Spleen (tissue), 11 donors: Measurements from ENCODE around the gene TP73. TPM values are rescaled to one million over a fixed set of nuclear protein-coding genes. Genes with fewer than 3 reads are reported as not detected.

Experiments
- DNase-seq: peaks from one replicate; pipeline ENCODE4 v3.0.0-alpha.2; 2020
- H3K27ac ChIP-seq, 8 donors: fragments of 200-600 bp; sonication (generic) in 7 of 8; 1 replicate in 4 of 8; 2 replicates in 4 of 8; pipeline versions ENCODE4 v1.5.0 to v1.8.0; 2016 to 2021; ENCODE audit warnings: inconsistent platforms in 4 of 8, mild to moderate bottlenecking in 4 of 8, moderate library complexity in 1 of 8
- H3K27me3 ChIP-seq, 7 donors: fragments of 200-600 bp; sonication (generic) in 6 of 7; replicated peaks in 1 of 7; 1 replicate in 4 of 7; 2 replicates in 3 of 7; pipeline versions ENCODE4 v1.5.0 to v1.8.0; 2016 to 2021; ENCODE audit warnings: inconsistent platforms in 3 of 7, mild to moderate bottlenecking in 1 of 7
- H3K36me3 ChIP-seq, 6 donors: fragments of 200-600 bp; sonication (generic) in 5 of 6; 1 replicate in 4 of 6; 2 replicates in 2 of 6; pipeline versions ENCODE4 v1.5.0 to v1.8.0; 2016 to 2021; ENCODE audit warnings: inconsistent platforms in 2 of 6
- H3K4me1 ChIP-seq, 6 donors: fragments of 200-600 bp; sonication (generic) in 5 of 6; 1 replicate in 3 of 6; 2 replicates in 3 of 6; pipeline versions ENCODE4 v1.5.0 to v1.8.0; 2016 to 2021; ENCODE audit warnings: inconsistent platforms in 3 of 6
- H3K4me3 ChIP-seq, 8 donors: fragments of 200-600 bp; sonication (generic) in 7 of 8; 1 replicate in 4 of 8; 2 replicates in 4 of 8; pipeline versions ENCODE4 v1.5.0 to v1.8.0; 2016 to 2021; ENCODE audit warnings: inconsistent platforms in 4 of 8, mild to moderate bottlenecking in 4 of 8, moderate library complexity in 2 of 8
- H3K9me3 ChIP-seq, 8 donors: fragments of 200-600 bp; sonication (generic) in 7 of 8; 1 replicate in 4 of 8; 2 replicates in 4 of 8; pipeline versions ENCODE4 v1.5.0 to v1.8.0; 2016 to 2021; ENCODE audit warnings: inconsistent platforms in 4 of 8
- CTCF ChIP-seq, 11 experiments: fragments of 200-600 bp in 7 of 11; fragments of 450-650 bp in 4 of 11; sonication (generic) in 4 of 11; IDR thresholded peaks in 8 of 11; conservative IDR thresholded peaks in 3 of 11; 1 replicate in 7 of 11; 2 replicates in 4 of 11; pipeline versions ENCODE4 v1.4.0 to v1.8.0; 2016 to 2021; ENCODE audit warnings: antibody characterized with exemption in 11 of 11, inconsistent platforms in 4 of 11, mild to moderate bottlenecking in 1 of 11
- POLR2A ChIP-seq, 3 donors: fragments of 450-650 bp; IDR thresholded peaks; one replicate each; pipeline ENCODE4 v1.5.1; 2017; ENCODE audit warnings: antibody characterized with exemption in 3 of 3, mild to moderate bottlenecking in 1 of 3
- POLR2AphosphoS5 ChIP-seq, 3 donors: sonication (generic); formaldehyde crosslinking; IDR thresholded peaks; one replicate each; pipeline ENCODE4 v1.5.1; 2017; ENCODE audit warnings: antibody characterized with exemption in 3 of 3
- WGBS, 5 donors: extraction: QIAGEN DNeasy Blood & Tissue Kit in 3 of 5; methylation state at CpG; one replicate each; pipeline versions ENCODE4 v1.1.5 to v1.1.7; 2013 to 2018; 5-methylcytosine and 5-hydroxymethylcytosine counted together
- intact Hi-C: fragments of 100-400 bp; cut with DNase I; formaldehyde crosslinking; loops from one replicate; pipeline ENCODE4 v1.15.0; 2023; ENCODE audit warnings: low total_unique reads
- polyA plus RNA-seq, 3 donors: library from polyadenylated mRNA; stranded (reverse); fragments of 200-250 nt; gene quantifications; one replicate each; pipeline ENCODE4 v1.2.1, GENCODE V29; 2013
- total RNA-seq, 7 donors: library from RNA; depleted of rRNA in 3 of 7; stranded (reverse); fragments of >200 nt in 3 of 7; fragmentation: NEBNext Ultra II Directional in 4 of 7; extraction: Animal tissue kit (Norgen Biotek cat#: 25700) in 4 of 7; gene quantifications; one replicate each; pipeline versions ENCODE4 v1.1.0 to v1.2.1, GENCODE V29; 2016 to 2021
- donor health status: healthy with polysubstance abuse.
- donor health status: DM: no; HTN: no; CAD: no; lungs with moderate emphysema.
- donor health status: DM: no; HTN: no; CAD: no.
- donor health status: Bipolar disorder and iron deficiency.
- donor health status: healthy.
- donor health status: DM: no; HTN: no; CAD: no.
- donor health status: DM: yes; HTN: yes; CAD: no.

Gene TP73
- total and polyA plus RNA-seq, 10 donors, result 0.11 to 4.3 (median 0.96) TPM

GRCh38 chr1:3731583-3732433 is 79.5 kb downstream of the TP73 start:
- no peaks in the 10 kb centered on the region for H3K9me3 ChIP-seq
- no peak for DNase-seq
- H3K27ac ChIP-seq, result no peak overlapping the region
- H3K4me3 ChIP-seq, result no peak overlapping the region
- intact Hi-C loops, result no loop called here
- H3K4me1 ChIP-seq, result peaks cover 0 to 5% (median 0%) of the 10 kb centered on the region in 6 donors
- H3K36me3 ChIP-seq, result peaks cover 0 to 28% (median 19%) of the 10 kb centered on the region in 6 donors
- TF ChIP-seq CTCF (IDR thresholded peaks at IDR 0.05 in 8 of 11, conservative IDR thresholded peaks at IDR 0.05 in 3 of 11) (no peak), POLR2A (IDR thresholded peaks at IDR 0.05) (no peak), POLR2AphosphoS5 (IDR thresholded peaks at IDR 0.05) (no peak)
- H3K27me3 ChIP-seq, result peaks cover 0 to 60% (median 7%) of the 10 kb centered on the region in 7 donors
- WGBS, 5 donors, result 64 to 83% (median 76%) methylated on average over 14 to 25 of the region's 25 CpGs

- intact Hi-C loops, result no loop called here
- TF ChIP-seq POLR2A (IDR thresholded peaks at IDR 0.05), result no peak
- TF ChIP-seq CTCF (IDR thresholded peaks at IDR 0.05 in 8 of 11, conservative IDR thresholded peaks at IDR 0.05 in 3 of 11), result no peak
- TF ChIP-seq POLR2AphosphoS5 (IDR thresholded peaks at IDR 0.05), result no peak
- Histone ChIP-seq H3K27ac (no peak overlapping the region), H3K27me3 (peaks cover 0 to 52% (median 7%) of the 10 kb centered on the region in 7 donors), H3K9me3 (no peaks in the 10 kb centered on the region), H3K4me3 (no peak overlapping the region), H3K4me1 (peaks cover 0 to 5% (median 0%) of the 10 kb centered on the region in 6 donors), H3K36me3 (peaks cover 0 to 35% (median 26%) of the 10 kb centered on the region in 6 donors)
- 40 to 75% (median 42%) methylated on average over 2 to 37 of the region's 37 CpGs for WGBS, 5 donors
- DNase-seq, result no peak
Measured at GRCh38 chr1:3732434-3733093, 80.2 kb downstream of the TP73 start.

- peaks cover 0 to 45% (median 7%) of the 10 kb centered on the region in 7 donors for H3K27me3 ChIP-seq
- H3K4me3 ChIP-seq, result no peak overlapping the region
- no peak overlapping the region for H3K27ac ChIP-seq
- H3K36me3 ChIP-seq, result peaks cover 0 to 42% (median 33%) of the 10 kb centered on the region in 6 donors
- no peak for TF ChIP-seq CTCF (IDR thresholded peaks at IDR 0.05 in 8 of 11, conservative IDR thresholded peaks at IDR 0.05 in 3 of 11)
- no peak for TF ChIP-seq POLR2AphosphoS5 (IDR thresholded peaks at IDR 0.05)
- TF ChIP-seq POLR2A (IDR thresholded peaks at IDR 0.05), result no peak
- DNase-seq, result no peak
- H3K9me3 ChIP-seq, result no peaks in the 10 kb centered on the region
- peaks cover 0 to 5% (median 0%) of the 10 kb centered on the region in 6 donors for H3K4me1 ChIP-seq
- intact Hi-C loops, result no loop called here
- WGBS, 5 donors, result 72 to 89% (median 79%) methylated on average over 24 to 29 of the region's 29 CpGs
Measured at GRCh38 chr1:3733094-3733882, 81.0 kb downstream of the TP73 start.
